BE2C (cell line): ENCODE measurements around the gene ETS1.

Source experiments
- DNase-seq: peaks from one replicate; pipeline ENCODE4 v3.0.0-alpha.2; 2020
- H3K27me3 ChIP-seq: fragments of 250-450 bp; sonication (Bioruptor Pico); 2 replicates; pipeline ENCODE4 v1.5.1; 2020; ENCODE audit warnings: mild to moderate bottlenecking
- H3K36me3 ChIP-seq: fragments of 250-450 bp; sonication (Bioruptor Pico); 2 replicates; pipeline ENCODE4 v1.5.1; 2020; ENCODE audit warnings: mild to moderate bottlenecking
- H3K4me1 ChIP-seq: fragments of 250-450 bp; sonication (Bioruptor Pico); 2 replicates; pipeline ENCODE4 v1.5.1; 2020
- H3K4me3 ChIP-seq: 2 replicates; pipeline ENCODE4 v1.5.1; 2011; ENCODE audit warnings: low read depth, low read length
- H3K9me3 ChIP-seq: fragments of 250-450 bp; sonication (Bioruptor Pico); 2 replicates; pipeline ENCODE4 v1.5.1; 2020
- TF ChIP-seq, protein P1 (sequence below): IDR thresholded peaks from 2 replicates; pipeline ENCODE4 v1.5.1; 2012; ENCODE audit warnings: mild to moderate bottlenecking, low read depth, low read length

The ETS1 gene

DNA sequence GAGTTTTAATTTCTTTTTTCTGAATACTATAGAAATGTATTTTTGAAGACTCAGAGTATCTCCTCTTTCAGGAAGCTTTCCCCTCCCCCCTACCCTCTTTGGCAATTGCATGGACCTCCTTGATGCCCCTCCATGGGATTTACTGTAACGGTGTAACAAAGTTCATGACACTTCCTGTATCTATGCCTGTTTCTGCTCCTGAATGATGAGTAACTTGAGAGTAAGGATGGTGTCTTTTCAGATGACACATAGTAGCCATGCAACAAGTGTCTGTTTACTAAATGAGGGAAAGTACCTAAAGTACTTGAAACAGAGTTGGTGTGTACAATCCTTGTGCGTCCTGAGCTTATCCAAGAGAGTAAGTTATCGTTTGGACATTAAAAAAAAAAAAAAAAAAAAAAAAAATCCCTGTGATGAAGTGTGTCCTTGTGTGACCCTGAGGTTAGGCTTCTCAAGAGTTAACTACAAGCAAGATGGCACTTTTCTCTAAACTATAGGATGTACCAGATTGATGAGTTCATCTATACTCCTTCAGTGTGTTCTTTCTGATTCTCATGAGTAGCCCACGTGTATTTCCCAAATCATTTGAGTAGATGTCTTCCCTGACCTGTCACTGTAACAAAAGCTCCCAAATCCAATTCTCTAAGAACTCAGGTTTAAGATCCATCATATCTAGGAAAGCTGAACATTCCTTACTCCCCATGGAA, 7.4 kb downstream of the ETS1 start:
- no peaks in the 10 kb centered on the region for H3K4me1 ChIP-seq
- DNase-seq: no peak
- no peaks in the 10 kb centered on the region for H3K27me3 ChIP-seq
- H3K36me3 ChIP-seq: no peaks in the 10 kb centered on the region
- TF ChIP-seq, protein P1, sequence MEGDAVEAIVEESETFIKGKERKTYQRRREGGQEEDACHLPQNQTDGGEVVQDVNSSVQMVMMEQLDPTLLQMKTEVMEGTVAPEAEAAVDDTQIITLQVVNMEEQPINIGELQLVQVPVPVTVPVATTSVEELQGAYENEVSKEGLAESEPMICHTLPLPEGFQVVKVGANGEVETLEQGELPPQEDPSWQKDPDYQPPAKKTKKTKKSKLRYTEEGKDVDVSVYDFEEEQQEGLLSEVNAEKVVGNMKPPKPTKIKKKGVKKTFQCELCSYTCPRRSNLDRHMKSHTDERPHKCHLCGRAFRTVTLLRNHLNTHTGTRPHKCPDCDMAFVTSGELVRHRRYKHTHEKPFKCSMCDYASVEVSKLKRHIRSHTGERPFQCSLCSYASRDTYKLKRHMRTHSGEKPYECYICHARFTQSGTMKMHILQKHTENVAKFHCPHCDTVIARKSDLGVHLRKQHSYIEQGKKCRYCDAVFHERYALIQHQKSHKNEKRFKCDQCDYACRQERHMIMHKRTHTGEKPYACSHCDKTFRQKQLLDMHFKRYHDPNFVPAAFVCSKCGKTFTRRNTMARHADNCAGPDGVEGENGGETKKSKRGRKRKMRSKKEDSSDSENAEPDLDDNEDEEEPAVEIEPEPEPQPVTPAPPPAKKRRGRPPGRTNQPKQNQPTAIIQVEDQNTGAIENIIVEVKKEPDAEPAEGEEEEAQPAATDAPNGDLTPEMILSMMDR: no peak
- H3K4me3 ChIP-seq: no peak overlapping the region
- no peaks in the 10 kb centered on the region for H3K9me3 ChIP-seq

DNA sequence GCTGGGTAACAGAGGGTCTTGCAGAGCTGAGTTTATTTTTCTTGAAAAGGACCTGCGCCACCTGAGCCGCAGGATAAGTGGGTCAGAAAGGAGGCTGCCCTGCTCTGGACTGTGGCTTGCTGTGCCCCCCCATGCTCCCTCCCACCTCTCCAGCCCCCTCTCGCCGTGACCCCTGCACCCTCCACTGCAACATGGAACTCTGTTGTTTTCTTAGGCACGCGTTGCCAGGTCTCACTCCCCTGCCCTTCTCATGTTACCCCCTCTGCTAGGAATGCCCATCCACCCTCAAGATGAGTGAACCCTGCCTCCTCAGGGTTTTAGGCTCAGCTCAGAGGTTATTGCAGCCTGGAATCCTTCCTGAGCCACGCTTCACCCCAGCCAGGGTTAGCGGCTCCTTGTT, 10.8 kb downstream of the ETS1 start:
- H3K27me3 ChIP-seq: no peaks in the 10 kb centered on the region
- H3K4me3 ChIP-seq: no peak overlapping the region

DNA sequence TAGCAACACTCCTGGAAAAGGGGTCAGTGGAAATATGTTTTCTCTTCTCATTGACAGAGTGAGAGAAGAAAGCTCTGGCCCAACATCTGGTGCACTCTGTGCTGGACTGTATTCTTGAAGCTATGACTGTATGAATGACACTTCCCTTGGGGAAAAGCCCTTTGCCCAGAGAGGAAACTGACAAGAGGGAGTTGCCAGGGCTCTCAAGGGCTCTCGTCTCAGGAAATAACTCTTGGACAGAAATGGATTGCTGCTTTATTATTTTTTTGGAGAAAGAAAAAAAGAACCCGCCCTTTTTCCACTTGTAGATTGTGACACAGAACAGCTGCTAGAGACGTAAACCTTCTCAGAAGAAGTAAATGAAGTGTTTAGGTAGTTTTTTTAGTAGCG, 11.4 kb downstream of the ETS1 start:
- DNase-seq: no peak
- H3K9me3 ChIP-seq: no peaks in the 10 kb centered on the region
- no peaks in the 10 kb centered on the region for H3K36me3 ChIP-seq
- H3K27me3 ChIP-seq: no peaks in the 10 kb centered on the region
- TF ChIP-seq, protein P1: no peak
- H3K4me3 ChIP-seq: no peak overlapping the region
- no peaks in the 10 kb centered on the region for H3K4me1 ChIP-seq

More for the DNA sequence above, 10.8 kb downstream of the ETS1 start:
- TF ChIP-seq, protein P1: no peak
- H3K9me3 ChIP-seq: no peaks in the 10 kb centered on the region
- no peak for DNase-seq
- H3K36me3 ChIP-seq: no peaks in the 10 kb centered on the region
- no peaks in the 10 kb centered on the region for H3K4me1 ChIP-seq

DNA sequence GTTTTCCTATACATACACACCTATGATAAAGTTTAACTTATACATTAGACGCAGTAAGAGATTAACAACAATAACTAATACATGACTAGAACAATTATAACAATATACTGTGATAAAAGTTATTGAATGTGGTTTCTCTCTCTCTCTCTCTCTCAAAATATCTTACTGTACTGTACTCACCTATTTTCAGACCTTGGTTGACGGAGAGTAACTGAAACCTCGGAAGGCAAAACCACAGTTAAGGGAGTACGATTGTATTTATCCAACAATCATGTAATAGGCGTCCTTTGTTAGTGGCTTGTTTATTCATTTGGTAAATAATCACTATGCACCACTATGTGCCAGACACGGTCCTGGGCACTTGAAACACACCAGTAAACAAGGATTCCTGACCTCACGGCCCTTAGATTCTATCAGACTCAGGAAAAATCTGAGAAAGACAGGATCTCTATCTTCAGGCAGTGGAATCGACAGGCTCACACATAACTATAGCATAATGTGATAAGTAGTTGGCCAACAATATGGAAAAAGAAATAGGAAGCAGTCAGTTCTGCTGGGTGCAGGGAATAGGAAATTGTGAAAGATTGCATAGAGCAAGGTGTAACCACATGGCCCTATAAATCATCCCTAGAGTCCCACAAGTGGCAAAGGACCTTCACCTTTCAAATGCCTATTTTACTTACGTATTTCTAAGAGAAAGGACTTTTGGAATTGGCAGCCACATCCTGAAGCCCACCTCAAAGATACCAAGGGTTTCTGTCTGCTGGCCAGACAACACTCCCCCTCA, 12.0 kb downstream of the ETS1 start:
- H3K4me3 ChIP-seq: no peak overlapping the region
- no peak for DNase-seq
- no peaks in the 10 kb centered on the region for H3K9me3 ChIP-seq
- TF ChIP-seq, protein P1: no peak
- H3K36me3 ChIP-seq: no peaks in the 10 kb centered on the region
- H3K27me3 ChIP-seq: no peaks in the 10 kb centered on the region
- H3K4me1 ChIP-seq: no peaks in the 10 kb centered on the region

DNA sequence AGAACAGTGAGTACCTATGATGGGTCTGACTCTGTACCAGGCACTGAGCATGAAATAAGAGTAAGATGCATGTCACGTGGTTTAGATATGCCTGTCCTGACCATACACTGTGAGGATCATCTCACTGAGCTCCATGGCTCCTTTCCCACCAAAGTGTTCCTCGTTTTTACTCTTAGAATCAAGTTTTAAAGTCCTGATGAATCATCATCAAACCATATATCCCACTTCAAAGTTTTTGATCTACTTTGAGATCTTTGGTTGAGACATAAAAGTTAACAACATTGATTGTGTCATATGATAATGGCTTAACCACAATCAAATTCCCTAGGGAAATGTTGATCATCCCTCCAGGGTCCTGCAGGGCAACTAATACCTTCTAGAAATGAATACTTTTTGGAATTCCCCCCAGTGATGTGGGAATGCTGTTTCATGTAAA, 12.8 kb downstream of the ETS1 start:
- Histone ChIP-seq H3K27me3 (no peaks in the 10 kb centered on the region), H3K9me3 (no peaks in the 10 kb centered on the region), H3K4me1 (no peaks in the 10 kb centered on the region; the same call in 1 of the 2 replicates), H3K36me3 (no peaks in the 10 kb centered on the region), H3K4me3 (no peak overlapping the region)
- no peak for DNase-seq
- TF ChIP-seq, protein P1: no peak

DNA sequence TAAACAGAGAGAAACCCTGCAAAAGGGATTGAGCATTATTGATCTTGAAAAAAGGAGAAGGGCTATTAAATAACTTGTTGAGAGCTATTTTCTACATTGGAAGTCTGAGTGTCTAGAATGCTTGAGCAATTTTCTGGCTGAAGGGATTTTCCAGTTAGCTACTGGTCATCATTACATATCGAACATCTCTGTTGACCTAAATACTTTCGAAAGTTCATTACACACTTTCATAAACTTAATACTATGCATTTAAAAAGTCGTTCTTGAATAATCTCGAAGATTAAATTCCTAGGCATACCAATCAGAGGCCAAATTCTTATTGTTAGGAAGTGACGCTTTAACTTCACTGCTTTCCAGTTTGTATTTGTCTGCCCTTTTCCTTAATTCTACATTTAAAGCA, 13.7 kb downstream of the ETS1 start:
- H3K36me3 ChIP-seq: no peaks in the 10 kb centered on the region
- H3K4me3 ChIP-seq: no peak overlapping the region
- H3K27me3 ChIP-seq: no peaks in the 10 kb centered on the region
- no peak for DNase-seq
- no peaks in the 10 kb centered on the region; the same call in 1 of the 2 replicates for H3K4me1 ChIP-seq
- no peaks in the 10 kb centered on the region for H3K9me3 ChIP-seq
- TF ChIP-seq, protein P1: no peak
